Natural killer cell treated with Interleukin-12 subunit alpha and Interleukin-12 subunit beta and Interleukin-15 and Interleukin-18, amount 100 ng/mL, for 72 hours (primary cell): ENCODE data around the gene NKD2. TPM values are rescaled to one million over a fixed set of nuclear protein-coding genes. Genes with fewer than 3 reads are reported as not detected.

Experiments
- ATAC-seq, 2 donors: fragments of 150-1000 bp; cut with Tn5 transposase in 1 of 2; sonication (Bioruptor Pico), chemical (Tn5 transposase) in 1 of 2; 2 replicates each; pipeline ENCODE4 v1.10.0; 2021
- DNase-seq: peaks from one replicate; pipeline ENCODE4 v3.0.0; 2022; ENCODE audit warnings: low spot score
- H3K27ac Mint-ChIP-seq, 2 donors: 1 replicate in 1 of 2; 2 replicates in 1 of 2; pipeline ENCODE4 v1.8.0; 2022; ENCODE audit warnings: mixed read lengths in 2 of 2, mild to moderate bottlenecking in 1 of 2, moderate library complexity in 1 of 2
- H3K27me3 Mint-ChIP-seq, 2 donors: 1 replicate in 1 of 2; 2 replicates in 1 of 2; pipeline ENCODE4 v1.8.0; 2022; ENCODE audit warnings: mixed read lengths in 2 of 2
- H3K36me3 Mint-ChIP-seq: one replicate; pipeline ENCODE4 v1.8.0; 2022; ENCODE audit warnings: mixed read lengths
- H3K4me1 Mint-ChIP-seq, 2 donors: 1 replicate in 1 of 2; 2 replicates in 1 of 2; pipeline ENCODE4 v1.8.0; 2022; ENCODE audit warnings: low read depth in 2 of 2, mixed read lengths in 2 of 2, mild to moderate bottlenecking in 1 of 2
- H3K4me3 Mint-ChIP-seq: one replicate; pipeline ENCODE4 v1.8.0; 2022; ENCODE audit warnings: mixed read lengths
- H3K9me3 Mint-ChIP-seq: 2 replicates; pipeline ENCODE4 v1.8.0; 2022; ENCODE audit warnings: mixed read lengths
- total RNA-seq, 2 donors: library from RNA; stranded (reverse); gene quantifications; one replicate each; pipeline ENCODE4 v1.2.3, GENCODE V29; 2022

The NKD2 gene
- total RNA-seq, 2 donors from 2014 or later: 0.53 TPM; not detected in 1

DNA sequence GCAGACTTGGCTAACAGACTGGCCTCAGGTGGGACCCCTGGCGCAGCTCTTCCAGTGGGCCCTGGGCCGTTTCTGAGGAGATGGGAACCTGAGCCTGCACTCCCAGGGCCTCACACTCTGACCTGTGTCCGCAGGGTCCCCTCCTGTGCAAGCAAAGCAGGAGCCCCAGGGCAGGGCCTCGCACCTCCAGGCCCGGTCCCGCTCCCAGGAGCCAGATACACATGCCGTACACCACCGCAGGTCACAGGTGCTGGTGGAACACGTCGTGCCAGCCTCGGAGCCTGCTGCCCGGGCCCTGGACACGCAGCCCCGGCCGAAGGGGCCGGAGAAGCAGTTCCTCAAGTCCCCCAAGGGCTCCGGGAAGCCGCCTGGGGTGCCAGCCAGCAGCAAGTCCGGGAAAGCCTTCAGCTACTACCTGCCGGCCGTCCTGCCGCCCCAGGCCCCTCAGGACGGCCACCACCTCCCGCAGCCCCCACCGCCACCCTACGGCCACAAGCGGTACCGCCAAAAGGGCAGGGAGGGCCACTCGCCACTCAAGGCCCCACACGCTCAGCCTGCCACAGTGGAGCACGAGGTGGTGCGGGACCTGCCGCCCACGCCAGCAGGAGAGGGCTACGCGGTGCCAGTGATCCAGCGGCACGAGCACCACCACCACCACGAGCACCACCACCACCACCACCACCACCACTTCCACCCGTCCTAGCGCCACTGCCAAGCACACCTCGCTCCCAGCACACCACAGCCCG, 29.2 kb downstream of the NKD2 start:
- no peak overlapping the region for H3K27ac Mint-ChIP-seq
- H3K36me3 Mint-ChIP-seq: peaks cover 21% of the 10 kb centered on the region
- no peak for DNase-seq
- no peak overlapping the region for H3K4me3 Mint-ChIP-seq
- H3K9me3 Mint-ChIP-seq: peaks cover 21% of the 10 kb centered on the region
- peaks cover 27 to 30% of the 10 kb centered on the region in 2 donors for H3K4me1 Mint-ChIP-seq
- no peaks in the 10 kb centered on the region for H3K27me3 Mint-ChIP-seq
- ATAC-seq: no peak

DNA sequence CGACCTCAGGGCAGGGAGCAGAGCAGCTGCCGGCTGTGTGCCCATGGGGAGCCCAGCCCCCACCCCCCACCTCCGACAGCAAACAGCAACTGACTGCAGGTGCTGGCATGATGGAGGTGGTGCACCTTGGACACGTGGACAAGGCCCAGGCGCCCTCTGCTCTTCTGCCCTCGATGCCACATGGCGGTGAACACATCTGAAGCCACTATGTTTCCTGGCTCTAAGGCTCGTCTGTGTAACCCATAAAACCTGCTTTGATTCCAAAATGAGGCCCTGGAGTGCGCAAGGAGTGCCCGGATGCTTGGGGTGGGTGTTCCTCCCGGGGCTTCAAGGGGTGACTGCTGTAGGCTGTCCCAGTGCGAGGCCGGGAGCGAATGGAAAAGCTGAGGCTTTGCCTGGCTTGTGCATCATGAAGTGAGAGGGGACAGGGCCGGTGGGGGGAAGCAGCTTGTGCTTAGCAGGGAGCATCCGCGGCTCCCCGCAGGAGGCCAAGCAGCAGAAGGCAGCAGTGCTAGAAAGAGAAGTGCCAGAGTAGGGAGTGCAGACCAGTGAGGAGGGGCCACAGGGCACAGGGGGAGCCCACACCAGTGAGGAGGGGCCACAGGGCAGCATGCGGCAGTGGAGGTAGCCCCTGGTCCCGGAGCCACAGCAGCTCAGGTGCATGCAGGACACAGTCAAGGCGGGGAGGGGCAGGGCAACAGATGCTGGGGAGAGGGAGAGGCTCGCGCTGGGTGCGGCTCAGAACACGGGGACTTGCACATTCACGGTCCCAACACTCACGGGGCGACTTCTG, 30.0 kb downstream of the NKD2 start:
- ATAC-seq (no peak), DNase-seq (no peak)
- Mint-ChIP-seq H3K27me3 (no peaks in the 10 kb centered on the region), H3K27ac (no peak overlapping the region), H3K9me3 (peaks cover 29% of the 10 kb centered on the region), H3K4me1 (peaks cover 34 to 38% of the 10 kb centered on the region in 2 donors), H3K36me3 (peaks cover 28% of the 10 kb centered on the region), H3K4me3 (no peak overlapping the region)

DNA sequence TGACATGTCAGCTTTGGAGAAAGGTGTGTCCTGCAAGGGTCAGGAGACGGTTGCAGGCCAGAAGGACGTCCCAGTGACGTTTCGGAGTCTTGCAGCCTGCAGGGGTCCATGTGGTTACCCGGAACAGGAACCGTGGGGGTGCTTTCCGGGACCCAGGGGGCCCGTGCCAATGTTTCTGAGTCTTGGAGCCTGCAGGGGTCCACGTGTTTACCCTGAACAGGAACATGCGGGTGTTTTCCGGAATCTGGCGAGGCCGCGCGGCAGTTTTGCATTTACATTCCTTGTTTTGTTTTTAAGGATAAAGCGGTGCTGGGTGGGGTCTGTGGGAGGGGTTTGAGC, 30.6 kb downstream of the NKD2 start:
- no peak overlapping the region for H3K4me3 Mint-ChIP-seq
- DNase-seq (no peak), ATAC-seq (no peak)
- H3K27ac Mint-ChIP-seq: no peak overlapping the region
- H3K4me1 Mint-ChIP-seq: peaks cover 40 to 44% of the 10 kb centered on the region in 2 donors
- H3K36me3 Mint-ChIP-seq: peaks cover 34% of the 10 kb centered on the region
- peaks cover 34% of the 10 kb centered on the region for H3K9me3 Mint-ChIP-seq
- H3K27me3 Mint-ChIP-seq: no peaks in the 10 kb centered on the region

DNA sequence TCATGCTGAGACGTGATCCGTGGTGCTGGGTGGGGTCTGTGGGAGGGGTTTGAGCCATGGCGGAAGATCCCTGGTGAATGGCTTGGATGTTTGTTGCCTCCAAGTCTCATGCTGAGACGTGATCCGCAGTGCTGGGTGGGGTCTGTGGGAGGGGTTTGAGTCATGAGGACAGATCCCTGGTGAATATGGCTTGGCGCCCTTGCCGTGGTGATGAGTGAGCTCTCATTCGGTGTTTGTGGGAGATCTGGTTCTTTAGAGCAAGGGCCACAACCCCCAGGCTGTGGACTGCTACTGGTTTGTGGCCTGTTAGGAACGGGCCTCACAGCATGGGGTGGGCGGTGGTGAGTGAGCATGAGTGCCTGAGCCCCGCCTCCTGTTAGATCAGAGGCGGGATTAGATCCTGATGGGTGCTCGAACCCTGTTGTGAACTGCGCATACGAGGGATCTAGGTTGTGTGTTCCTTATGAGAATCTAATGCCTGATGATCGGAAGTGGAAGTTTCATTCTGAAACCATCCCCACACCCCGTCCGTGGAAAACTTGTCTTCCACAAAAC, 31.2 kb downstream of the NKD2 start:
- Mint-ChIP-seq H3K9me3 (peaks cover 40% of the 10 kb centered on the region), H3K4me1 (peaks cover 45 to 49% of the 10 kb centered on the region in 2 donors), H3K27ac (no peak overlapping the region), H3K4me3 (no peak overlapping the region), H3K27me3 (no peaks in the 10 kb centered on the region), H3K36me3 (peaks cover 40% of the 10 kb centered on the region)
- no peak for DNase-seq
- no peak for ATAC-seq

DNA sequence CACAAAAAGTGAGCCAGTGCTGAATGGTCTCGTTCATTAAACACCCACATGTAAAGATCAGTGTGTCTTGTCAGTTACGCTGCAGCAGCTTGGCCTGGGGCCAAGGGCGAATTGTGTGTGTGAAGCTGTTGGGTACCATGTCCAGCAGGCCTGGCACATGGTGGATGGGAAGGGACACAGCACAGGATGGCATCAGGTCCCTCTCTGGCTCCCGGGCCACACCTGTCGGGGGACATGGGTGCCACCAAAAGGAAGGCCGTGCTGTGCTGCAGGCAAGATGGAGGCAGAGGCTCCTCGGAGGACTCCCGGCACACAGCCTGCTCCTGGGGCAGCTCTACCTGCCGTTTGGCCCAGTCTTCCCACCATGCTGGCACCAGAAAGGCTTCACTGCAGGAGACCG, 32.0 kb downstream of the NKD2 start:
- Mint-ChIP-seq H3K27ac (peak overlapping the region in 1 of 2 donors; percentile 4), H3K9me3 (peaks cover 48% of the 10 kb centered on the region), H3K4me3 (no peak overlapping the region), H3K4me1 (peaks cover 48 to 52% of the 10 kb centered on the region in 2 donors), H3K36me3 (peaks cover 48% of the 10 kb centered on the region), H3K27me3 (no peaks in the 10 kb centered on the region)
- DNase-seq (no peak), ATAC-seq (no peak)

DNA sequence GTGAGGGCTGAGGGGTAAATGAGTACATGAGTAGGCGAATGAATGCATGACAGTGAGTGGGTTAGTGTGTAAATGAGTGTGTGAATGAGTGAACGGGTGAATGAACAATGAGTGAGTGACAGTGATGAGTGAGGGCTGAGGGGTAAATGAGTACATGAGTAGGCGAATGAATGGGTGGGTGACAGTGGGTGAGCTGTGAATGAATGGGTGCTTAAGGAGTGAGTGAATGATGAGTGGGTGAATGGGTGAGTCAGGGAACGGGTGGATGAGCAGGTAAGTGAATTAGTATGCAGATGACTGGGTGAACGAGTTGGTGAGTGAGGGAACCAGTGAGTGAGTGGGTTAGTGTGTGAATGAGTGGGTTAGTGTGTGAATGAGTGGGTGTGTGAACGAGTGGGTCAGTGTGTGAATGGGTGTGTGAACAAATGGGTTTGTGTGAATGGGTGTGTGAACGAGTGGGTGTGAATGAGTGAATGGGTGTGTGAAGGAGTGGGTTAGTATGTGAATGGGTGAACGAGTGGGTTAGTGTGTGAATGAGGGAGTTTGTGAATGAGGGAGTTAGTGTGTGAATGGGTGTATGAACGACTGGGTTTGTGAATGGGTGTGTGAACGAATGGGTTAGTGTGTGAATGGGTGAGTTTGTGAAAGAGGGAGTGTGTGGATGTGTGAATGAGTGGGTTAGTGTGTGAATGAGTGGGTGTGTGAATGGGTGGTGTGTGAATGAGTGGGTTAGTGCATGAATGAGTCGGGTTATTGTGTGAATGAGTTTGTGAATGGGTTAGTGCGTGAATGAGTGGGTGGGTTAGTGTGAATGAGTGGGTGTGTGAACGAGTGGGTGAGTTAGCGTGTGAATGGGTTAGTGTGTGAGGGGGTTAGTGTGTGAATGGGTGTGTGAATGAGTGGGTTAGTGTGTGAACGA, 32.9 kb downstream of the NKD2 start:
- H3K27ac Mint-ChIP-seq: peak overlapping the region in 1 of 2 donors; percentile 4
- H3K4me3 Mint-ChIP-seq: no peak overlapping the region
- DNase-seq (no peak), ATAC-seq (no peak)
- H3K36me3 Mint-ChIP-seq: peaks cover 57% of the 10 kb centered on the region
- peaks cover 57% of the 10 kb centered on the region for H3K9me3 Mint-ChIP-seq
- H3K27me3 Mint-ChIP-seq: no peaks in the 10 kb centered on the region
- peaks cover 56 to 61% of the 10 kb centered on the region in 2 donors for H3K4me1 Mint-ChIP-seq

DNA sequence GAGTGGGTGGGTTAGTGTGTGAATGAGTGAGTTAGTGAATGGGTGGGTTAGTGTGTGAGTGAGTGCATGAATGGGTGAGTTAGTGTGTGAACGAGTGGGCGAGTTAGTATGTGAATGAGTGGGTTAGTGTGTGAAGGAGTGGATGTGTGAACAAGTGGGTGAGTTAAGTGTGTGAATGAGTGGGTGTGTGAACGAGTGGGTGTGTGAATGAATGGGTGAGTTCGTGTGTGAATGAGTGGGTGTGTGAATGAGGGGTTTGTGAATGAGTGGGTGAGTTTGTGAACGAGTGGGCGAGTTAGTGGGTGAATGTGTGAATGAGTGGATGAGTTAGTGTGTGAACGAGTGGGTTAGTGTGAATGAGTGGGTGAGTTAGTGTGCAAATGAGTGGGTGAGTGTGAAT, 34.0 kb downstream of the NKD2 start:
- DNase-seq (no peak), ATAC-seq (no peak)
- Mint-ChIP-seq H3K4me1 (peaks cover 67 to 73% of the 10 kb centered on the region in 2 donors), H3K27me3 (no peaks in the 10 kb centered on the region), H3K4me3 (no peak overlapping the region), H3K27ac (peak overlapping the region; percentile 4 to 8), H3K36me3 (peaks cover 68% of the 10 kb centered on the region), H3K9me3 (peaks cover 69% of the 10 kb centered on the region)

DNA sequence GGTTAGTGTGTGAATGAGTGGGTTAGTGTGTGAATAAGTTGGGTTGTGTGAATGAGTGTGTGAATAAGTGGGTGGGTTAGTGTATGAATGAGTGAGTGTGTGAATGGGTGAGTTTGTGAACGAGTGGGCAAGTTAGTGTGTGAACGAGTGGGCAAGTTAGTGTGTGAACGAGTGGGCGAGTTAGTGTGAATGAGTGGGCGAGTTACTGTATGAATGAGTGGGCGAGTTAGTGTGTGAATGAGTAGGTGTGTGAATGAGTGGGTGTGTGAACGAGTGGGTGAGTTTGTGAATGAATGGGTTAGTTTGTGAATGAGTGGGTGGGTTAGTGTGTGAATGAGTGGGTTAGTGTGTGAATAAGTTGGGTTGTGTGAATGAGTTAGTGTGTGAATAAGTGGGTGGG, 34.7 kb downstream of the NKD2 start:
- Mint-ChIP-seq H3K27ac (peak overlapping the region; percentile 4 to 8), H3K4me1 (peaks cover 74 to 80% of the 10 kb centered on the region in 2 donors), H3K36me3 (peaks cover 72% of the 10 kb centered on the region), H3K9me3 (peaks cover 76% of the 10 kb centered on the region), H3K27me3 (no peaks in the 10 kb centered on the region), H3K4me3 (no peak overlapping the region)
- ATAC-seq (no peak), DNase-seq (no peak)

DNA sequence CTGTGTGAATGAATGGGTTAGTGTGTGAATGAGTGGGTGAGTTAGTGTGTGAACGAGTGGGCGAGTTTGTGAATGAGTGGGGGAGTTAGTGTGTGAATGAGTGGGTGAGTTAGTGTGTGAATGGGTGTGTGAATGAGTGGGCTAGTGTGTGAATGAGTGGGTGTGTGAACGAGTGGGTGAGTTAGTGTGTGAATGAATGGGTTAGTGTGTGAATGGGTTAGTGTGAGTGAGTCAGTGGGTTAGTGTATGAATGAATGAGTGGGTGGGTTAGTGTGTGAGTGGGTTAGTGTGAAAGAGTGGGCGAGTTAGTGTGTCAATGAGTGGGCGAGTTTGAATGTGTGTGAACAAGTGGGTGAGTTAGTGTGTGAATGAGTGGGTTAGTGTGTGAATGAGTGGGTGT, 35.5 kb downstream of the NKD2 start:
- ATAC-seq (no peak), DNase-seq (no peak)
- Mint-ChIP-seq H3K27me3 (no peaks in the 10 kb centered on the region), H3K4me3 (no peak overlapping the region), H3K27ac (peak overlapping the region; percentile 4 to 8), H3K36me3 (peaks cover 72% of the 10 kb centered on the region), H3K9me3 (peaks cover 79% of the 10 kb centered on the region), H3K4me1 (peaks cover 77 to 82% of the 10 kb centered on the region in 2 donors)

DNA sequence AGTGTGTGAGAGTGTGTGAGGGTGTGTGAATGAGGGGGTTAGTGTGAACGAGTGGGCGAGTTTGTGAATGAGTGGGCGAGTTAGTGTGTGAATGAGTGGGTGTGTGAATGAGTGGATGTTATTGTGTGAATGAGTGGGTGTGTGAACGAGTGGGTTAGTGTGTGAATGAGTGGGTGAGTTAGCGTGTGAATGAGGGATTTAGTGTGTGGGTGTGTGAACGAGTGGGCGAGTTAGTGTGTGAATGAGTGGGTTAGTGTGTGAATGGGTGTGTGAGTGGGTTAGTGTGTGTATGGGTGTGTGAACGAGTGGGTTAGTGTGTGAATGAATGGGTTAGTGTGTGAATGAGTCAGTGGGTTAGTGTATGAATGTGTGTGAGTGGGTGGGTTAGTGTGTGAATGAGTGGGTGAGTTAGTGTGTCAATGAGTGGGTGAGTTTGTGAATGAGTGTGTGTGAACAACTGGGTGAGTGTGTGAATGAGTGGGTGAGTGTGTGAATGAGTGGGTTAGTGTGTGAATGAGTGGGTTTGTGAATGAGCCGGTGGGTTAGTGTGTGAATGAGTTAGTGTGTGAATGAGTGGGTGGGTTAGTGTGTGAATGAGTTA, 37.5 kb downstream of the NKD2 start:
- ATAC-seq (no peak), DNase-seq (no peak)
- peaks cover 69% of the 10 kb centered on the region for H3K36me3 Mint-ChIP-seq
- no peaks in the 10 kb centered on the region for H3K27me3 Mint-ChIP-seq
- no peak overlapping the region for H3K4me3 Mint-ChIP-seq
- H3K27ac Mint-ChIP-seq: peak overlapping the region; percentile 31 to 39
- H3K4me1 Mint-ChIP-seq: peaks cover 74 to 76% of the 10 kb centered on the region in 2 donors
- peaks cover 76% of the 10 kb centered on the region for H3K9me3 Mint-ChIP-seq

DNA sequence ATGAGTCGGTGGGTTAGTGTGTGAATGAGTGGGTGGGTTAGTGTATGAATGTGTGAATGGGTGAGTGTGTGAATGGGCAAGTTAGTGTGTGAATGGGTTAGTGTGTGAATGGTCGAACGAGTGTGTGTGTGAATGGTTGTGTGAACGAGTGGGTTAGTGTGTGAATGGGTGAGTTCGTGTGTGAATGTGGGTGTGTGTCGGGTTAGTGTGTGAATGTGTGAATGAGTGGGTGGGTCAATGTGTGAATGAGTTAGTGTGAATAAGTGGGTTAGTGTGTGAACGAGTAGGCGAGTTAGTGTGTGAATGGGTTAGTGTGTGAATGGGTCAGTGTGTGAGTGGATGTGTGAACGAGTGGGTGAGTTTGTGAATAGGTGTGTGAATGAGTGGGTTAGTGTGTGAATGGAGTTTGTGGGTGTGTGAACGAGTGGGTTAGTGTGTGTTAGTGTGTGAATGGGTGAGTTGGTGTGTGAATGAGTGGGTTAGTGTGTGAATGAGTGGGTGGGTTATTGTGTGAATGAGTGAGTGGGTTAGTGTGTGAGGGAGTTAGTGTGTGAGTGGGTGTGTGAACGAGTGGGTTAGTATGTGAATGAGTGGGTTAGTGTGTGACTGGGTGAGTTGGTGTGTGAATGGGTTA, 38.8 kb downstream of the NKD2 start:
- Mint-ChIP-seq H3K27ac (peak overlapping the region; percentile 31 to 39), H3K4me3 (no peak overlapping the region), H3K9me3 (peaks cover 62% of the 10 kb centered on the region), H3K27me3 (no peaks in the 10 kb centered on the region), H3K4me1 (peaks cover 60 to 62% of the 10 kb centered on the region in 2 donors), H3K36me3 (peaks cover 55% of the 10 kb centered on the region)
- ATAC-seq (no peak), DNase-seq (no peak)

DNA sequence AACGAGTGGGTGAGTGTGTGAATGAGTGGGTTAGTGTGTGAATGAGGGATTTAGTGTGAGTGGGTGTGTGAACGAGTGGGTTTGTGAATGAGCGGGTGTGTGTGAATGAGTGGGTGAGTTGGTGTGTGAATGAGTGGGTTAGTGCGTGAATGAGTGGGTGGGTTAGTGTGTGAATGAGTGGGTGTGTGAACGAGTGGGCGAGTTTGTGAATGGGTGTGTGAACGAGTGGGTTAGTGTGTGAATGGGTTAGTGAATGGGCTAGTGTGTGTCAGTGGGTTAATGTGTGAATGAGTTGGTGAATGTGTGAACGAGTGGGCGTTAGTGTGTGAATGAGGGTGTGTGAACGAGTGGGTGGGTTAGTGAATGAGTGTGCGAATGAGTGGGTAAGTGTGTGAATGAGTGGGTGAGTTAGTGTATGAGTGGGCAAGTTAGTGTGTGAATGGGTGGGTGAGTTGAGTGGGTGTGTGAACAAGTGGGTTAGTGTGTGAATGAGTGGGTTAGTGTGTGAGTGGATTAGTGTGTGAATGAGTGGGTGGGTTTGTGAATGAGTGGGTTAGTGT, 39.6 kb downstream of the NKD2 start:
- no peak overlapping the region for H3K4me3 Mint-ChIP-seq
- DNase-seq (no peak), ATAC-seq (no peak)
- peak overlapping the region; percentile 31 to 39 for H3K27ac Mint-ChIP-seq
- peaks cover 54% of the 10 kb centered on the region for H3K9me3 Mint-ChIP-seq
- peaks cover 53 to 54% of the 10 kb centered on the region in 2 donors for H3K4me1 Mint-ChIP-seq
- H3K36me3 Mint-ChIP-seq: peaks cover 47% of the 10 kb centered on the region
- no peaks in the 10 kb centered on the region for H3K27me3 Mint-ChIP-seq
